GM23248 (cell line): ENCODE measurements around the gene PRAC1.

Experiments
- EZH2 ChIP-seq: fragments of 200-600 bp; sonication (generic); IDR thresholded peaks from 2 replicates; pipeline ENCODE4 v1.6.1; 2018; ENCODE audit warnings: antibody characterized with exemption, mild to moderate bottlenecking; ENCODE audit not compliant: insufficient read depth, poor library complexity, severe bottlenecking
- EZH2phosphoT487 ChIP-seq: fragments of 200-600 bp; sonication (generic); IDR thresholded peaks from 2 replicates; pipeline ENCODE4 v1.6.1; 2018; ENCODE audit warnings: antibody characterized with exemption, moderate library complexity, mild to moderate bottlenecking, low read depth; ENCODE audit not compliant: insufficient read depth

GRCh38 chr17:48720266-48721008 is 1.9 kb downstream of the PRAC1 start:
- TF ChIP-seq EZH2 (no peak), EZH2phosphoT487 (no peak)
